HG03457 (cell line): ENCODE data around the gene BTBD9.

Source experiments
- ATAC-seq: cut with Tn5 transposase; IDR thresholded peaks from one replicate; pipeline ENCODE4 v1.9.1; 2021; ENCODE audit warnings: moderate number of reproducible peaks; ENCODE audit not compliant: unreplicated experiment

BTBD9 gene

DNA sequence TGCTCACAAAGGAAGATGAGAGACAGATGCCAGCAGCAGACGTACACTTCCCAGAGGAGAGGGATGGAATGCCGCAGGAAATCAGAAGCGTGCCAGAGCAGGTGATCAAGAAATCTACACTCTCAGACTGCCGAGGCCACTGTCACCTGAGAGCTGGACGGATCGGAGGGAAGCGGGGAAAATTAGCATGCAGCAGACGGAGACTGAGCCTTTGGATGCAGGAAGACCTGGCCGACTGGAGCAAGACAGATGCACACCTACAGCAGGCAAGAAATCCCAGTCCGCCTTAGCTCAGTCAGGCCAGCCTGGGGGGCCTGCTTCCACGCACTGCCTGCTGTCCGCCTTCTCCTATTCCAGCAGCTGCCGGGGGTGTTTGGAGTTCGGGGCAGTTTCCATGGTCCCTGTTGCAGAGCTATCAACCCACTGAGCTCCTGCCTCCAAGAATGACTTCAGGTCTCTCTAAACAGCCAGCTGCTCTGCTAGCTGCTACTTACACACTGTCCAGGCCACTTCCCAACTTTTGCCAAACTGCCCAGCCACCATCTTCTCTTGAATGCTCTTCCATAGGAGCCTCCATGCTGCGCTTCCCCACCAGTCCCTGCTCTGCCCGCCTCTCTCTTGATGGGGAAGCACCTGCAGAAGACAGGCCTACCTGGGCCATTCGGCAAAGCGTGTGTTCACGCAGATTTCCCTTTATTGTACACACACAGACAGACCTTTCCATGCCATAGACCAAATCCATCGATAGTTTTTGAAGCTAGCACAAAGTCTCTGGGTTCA lies 451.7 kb downstream of the BTBD9 start:
- ATAC-seq: no peak

GRCh38 chr6:38187325-38187724 lies 452.4 kb downstream of the BTBD9 start:
- no peak for ATAC-seq

GRCh38 chr6:38185752-38186151 lies 454.0 kb downstream of the BTBD9 start:
- ATAC-seq: no peak

- ATAC-seq: no peak
Measured at GRCh38 chr6:38185244-38185643, 454.5 kb downstream of the BTBD9 start.

DNA sequence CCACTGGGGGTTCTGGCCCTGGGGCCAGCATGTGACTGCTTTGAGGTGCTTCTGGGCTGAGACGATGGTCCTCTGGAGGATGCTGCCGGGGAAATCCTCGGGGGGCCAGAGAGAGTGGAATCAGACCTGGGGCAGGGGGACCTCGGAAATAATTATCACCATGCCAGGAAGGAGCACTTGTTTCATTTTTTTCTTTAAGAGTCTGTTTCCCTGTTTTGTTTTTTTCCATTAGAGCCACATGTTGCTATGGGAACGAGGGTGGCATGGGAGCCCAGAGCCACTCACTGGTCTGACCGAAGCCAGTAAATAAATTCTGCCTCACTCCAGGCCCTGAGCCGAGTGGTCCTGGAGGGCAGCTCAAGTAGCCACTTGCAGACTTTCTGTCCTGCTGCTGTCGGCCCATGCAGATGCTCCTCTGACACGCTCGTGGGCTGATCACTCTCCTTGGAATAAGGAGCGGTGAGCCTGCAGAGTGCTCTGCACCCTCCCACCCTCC lies 455.1 kb downstream of the BTBD9 start:
- ATAC-seq: no peak

DNA sequence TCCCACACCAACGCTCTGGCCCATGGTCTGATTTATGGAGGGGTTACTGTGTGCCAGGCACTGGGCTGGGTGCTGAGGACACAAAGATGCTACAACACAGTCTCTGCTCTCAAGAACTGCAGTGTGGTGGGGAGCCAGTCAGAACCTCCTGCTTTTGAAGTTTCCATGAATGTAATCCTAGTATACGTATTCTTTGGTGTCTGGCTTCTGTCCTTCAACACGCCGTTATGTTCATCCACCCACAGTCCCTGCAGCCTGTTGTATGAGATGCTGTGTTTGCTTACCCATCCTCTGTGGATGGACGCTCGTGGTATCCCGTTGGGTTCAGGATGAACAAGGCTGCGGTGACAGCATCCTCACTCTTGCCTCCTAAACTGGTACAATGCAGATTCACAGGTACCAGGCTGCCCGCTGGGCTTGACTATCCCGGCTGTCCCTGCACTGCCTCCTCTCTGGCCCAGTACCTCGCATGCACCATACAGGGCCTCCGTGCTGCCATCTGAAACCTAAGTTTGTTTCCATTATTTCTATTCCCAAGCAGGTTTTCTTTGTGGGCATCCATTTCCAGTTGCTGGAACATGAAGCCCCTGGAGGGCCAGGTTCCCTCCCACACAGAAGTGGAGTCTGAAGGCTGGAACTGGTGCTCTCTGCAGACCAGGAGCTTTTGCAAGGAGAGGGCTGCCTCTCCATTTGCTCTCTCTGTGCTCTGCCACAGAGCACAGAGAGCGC lies 455.7 kb downstream of the BTBD9 start:
- no peak for ATAC-seq

DNA sequence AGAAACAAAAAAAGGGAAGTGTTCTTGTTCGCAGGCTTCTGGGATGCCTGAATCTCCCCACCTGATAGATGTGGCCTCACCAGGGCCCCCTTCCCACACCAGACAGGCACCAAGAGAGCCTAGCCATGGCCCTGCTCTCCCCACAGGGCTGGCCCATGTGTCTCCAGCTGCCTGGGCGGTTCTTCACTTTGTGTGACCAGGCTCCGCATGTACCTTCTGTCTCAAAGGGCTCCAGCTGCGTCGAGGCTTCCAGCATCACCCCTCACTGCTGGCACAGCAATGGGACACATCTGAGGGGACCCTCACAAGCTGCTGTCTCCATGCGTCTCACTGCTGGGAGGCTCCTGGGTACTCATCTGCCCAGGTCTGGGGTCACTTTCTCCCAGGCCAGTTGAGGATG lies 457.3 kb downstream of the BTBD9 start:
- no peak for ATAC-seq

DNA sequence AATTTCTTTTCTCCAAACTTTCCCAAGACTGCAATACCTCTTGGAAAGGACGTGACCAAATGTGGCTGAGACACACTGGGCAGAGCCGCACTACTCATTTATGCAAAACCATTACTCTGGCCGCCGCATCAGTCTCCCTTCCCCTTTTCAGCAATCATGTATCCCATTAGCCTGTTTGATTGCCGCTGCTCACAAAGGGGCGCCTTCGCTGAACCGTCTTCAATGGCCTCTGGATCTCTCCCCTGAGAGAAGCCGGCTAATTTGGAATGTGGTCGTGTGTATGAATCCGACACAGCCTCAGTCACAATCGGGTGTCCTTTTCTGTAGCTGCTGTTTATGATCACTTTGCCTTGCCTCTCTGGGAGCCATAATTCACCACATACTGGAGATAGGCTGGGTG lies 459.1 kb downstream of the BTBD9 start:
- no peak for ATAC-seq

GRCh38 chr6:38179794-38180430 lies 459.8 kb downstream of the BTBD9 start:
- ATAC-seq: no peak

DNA sequence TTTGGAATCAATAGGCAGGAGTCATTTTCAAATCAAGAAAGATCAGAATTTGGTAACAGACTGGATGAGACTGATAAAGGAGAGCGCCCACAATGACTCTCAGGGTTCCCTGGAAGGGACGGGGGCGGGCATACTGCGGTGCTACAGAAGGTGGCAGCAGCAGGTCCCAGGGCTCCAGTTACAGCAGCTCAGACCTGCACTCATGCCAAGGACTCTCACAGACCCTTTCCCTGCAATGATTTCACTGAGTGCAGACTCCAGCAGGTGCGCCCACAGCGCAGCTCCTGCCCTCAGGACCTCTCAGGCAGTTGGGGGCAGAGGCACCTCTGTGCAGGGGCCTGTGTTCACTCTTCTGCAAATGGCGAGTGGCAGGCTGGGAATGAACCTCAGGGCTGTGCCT lies 460.4 kb downstream of the BTBD9 start:
- ATAC-seq: no peak

DNA sequence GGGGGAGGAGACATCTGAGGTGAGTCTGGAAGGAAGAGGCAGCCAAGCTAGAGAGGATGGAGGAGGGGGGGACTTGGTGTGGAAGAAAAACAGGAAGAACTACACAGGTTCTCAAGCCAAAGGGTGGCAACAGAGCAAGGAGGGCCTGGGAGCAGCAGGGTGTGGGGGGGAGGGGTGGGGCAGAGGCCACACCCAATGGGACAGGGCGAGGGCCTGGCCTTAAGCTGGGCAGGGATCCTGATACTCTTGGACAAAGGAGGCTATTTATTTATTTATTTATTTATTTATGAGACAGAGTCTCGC lies 461.2 kb downstream of the BTBD9 start:
- ATAC-seq: no peak

DNA sequence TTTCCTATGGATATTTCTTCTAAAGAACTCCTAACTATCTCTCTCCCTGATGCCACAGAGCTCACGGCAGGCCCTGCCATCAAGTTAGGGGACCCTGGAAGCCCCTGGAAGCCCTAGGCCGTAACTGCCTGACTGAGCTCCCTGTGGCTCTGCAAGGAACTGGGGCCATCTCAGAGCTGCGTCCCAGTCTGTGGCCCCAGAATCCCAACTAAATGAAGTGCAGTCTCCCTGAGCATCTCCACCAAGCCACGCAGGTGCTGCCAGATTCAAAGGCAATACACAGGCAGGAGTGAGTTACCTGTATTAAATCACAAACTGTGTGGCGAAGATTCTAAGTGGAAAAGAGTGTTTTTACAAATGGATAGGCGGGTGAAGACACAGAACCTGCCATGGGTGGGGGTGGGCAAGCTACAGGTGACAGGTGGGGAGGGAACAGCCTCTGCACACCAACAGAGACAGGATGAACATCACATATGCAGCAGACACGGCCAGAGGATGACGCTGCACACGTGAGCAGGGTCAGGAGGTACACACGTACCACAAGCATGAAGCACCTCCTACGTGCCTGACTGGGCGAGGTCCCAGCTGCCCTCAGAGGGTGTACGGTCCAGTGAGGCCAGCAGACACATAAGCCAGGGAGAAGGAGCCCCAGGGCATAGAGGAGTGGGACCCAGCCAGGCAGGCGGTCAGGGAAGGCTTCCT lies 461.7 kb downstream of the BTBD9 start:
- ATAC-seq: no peak

DNA sequence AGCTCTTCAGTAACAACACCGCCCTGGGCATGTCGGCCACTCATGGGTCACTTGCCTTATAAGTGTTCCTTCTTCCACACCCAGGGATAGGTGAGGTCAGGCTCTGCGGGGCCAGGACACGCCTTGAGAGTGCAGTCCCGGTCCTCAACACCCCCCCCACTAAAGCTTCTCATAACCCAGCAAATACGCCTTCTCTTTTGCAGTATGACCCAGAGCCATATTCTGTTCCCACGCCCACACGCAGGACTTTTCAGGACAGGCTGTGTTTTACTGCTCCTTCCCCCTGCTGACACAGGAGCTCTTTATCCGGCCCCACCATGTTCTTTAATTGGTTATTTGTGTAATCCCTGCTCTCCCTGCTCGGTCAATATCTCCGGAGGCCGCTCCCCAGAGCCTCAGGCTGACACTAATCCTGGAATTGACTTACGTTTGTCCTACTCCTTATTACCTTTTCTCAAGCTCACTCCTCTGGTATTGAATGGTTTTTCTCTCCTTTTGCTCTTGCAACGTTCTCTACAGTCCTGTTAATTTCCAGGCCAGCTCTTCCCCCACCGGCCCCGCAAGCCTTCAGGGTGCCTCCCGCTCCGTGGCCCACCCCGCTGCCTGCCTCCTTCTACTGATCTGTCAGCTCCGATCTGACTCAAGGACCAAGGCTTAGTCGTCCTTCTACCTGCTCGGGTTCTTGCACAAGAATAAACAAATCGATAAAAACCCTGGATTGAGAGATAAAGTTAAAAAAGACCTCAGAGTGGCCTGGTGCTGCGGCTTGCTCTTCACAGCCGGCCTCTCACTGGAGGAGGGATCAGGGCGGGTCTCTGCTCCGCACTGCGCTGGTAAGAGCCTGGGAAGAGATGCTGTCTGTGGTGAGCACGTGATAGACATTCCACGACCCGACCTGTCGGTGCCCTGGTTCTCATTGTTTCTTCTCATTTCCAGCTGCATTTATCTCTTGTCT lies 462.7 kb downstream of the BTBD9 start:
- ATAC-seq: no peak

DNA sequence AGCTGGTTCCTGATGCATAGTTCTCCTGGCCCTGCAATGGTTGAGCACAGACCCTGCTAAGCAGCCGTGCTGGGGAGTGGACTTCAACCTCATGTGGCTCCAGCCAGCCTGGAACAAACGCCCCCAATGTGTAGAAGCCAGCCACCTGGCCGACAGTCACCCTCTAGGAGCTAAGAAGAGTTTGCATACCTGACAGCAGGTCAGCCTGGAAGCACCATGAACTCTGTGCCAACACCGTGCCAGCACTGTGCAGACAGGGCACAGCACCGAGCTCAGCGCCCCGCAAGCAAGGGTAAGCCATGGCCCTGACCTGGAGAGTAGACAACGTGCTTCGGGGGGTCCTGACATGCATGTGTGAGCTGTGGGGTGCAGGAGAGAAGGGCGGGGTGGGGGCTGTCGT lies 463.9 kb downstream of the BTBD9 start:
- no peak for ATAC-seq

GRCh38 chr6:38174806-38175495 lies 464.8 kb downstream of the BTBD9 start:
- no peak for ATAC-seq

DNA sequence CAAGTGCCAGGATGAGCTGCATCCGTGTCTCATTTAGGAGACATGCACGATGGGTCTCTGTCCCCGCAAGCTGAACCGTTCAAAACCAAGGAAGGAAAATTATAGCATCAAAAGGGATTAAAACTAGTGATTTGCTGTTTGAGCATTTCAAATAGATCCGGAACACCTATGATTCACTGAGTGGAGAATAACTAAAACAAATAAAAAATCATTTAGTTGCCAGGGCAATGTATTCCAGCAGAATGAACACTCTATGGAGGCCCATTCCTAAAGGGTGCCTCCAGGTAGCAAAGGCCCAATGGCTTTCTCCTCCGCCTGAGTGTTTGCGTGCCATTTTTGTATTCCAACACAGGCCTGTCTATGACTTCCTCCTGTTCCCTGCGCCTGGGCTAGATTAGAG lies 465.4 kb downstream of the BTBD9 start:
- no peak for ATAC-seq

DNA sequence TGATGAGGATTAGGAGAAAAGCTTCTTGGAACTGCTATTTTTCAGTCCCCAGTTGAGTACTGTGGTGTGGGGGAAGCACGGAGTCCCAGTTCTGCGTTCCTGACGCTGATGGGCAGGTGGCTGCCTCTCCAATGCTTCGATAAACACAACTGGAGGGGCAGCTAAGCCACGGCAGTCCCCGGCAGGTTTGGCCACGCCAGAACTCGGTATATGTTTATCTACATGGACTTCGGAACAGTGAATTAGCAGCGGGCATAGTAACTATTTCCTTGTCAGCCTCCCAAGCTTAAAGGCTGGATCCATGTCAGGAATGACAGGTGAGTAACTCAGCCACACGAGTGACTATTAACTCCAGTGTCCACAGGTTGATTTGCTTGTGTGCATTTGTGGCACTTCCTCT lies 465.8 kb downstream of the BTBD9 start:
- no peak for ATAC-seq

- no peak for ATAC-seq
Measured at GRCh38 chr6:38172739-38173410, 466.9 kb downstream of the BTBD9 start.
